WTC11 (cell line): ENCODE data around the gene HLA-F.

Experiments used
- ATF1 ChIP-seq: sonication (generic); formaldehyde crosslinking; IDR thresholded peaks from 2 replicates; pipeline ENCODE4 v1.8.1; 2023; ENCODE audit warnings: mild to moderate bottlenecking, moderate library complexity, missing genetic modification reagents
- CTCF ChIP-seq: fragments of 200-600 bp; IDR thresholded peaks from 2 replicates; pipeline ENCODE4 v1.8.0; 2022; ENCODE audit warnings: antibody characterized with exemption
- E2F4 ChIP-seq: sonication (generic); formaldehyde crosslinking; IDR thresholded peaks from 2 replicates; pipeline ENCODE4 v1.8.1; 2022; ENCODE audit warnings: low read depth, mild to moderate bottlenecking, moderate library complexity, missing genetic modification reagents, borderline replicate concordance
- ESRRA ChIP-seq: sonication (generic); formaldehyde crosslinking; IDR thresholded peaks from 2 replicates; pipeline ENCODE4 v1.8.1; 2022; ENCODE audit warnings: mild to moderate bottlenecking, missing genetic modification reagents, borderline replicate concordance
- IRF1 ChIP-seq: sonication (generic); formaldehyde crosslinking; IDR thresholded peaks from 2 replicates; pipeline ENCODE4 v1.8.0; 2023; ENCODE audit warnings: missing genetic modification reagents
- PRDM15 ChIP-seq: sonication (generic); formaldehyde crosslinking; IDR thresholded peaks from 2 replicates; pipeline ENCODE4 v1.8.0; 2022; ENCODE audit warnings: missing genetic modification reagents
- ZNF121 ChIP-seq: sonication (generic); formaldehyde crosslinking; IDR thresholded peaks from 2 replicates; pipeline ENCODE4 v1.8.0; 2023; ENCODE audit warnings: missing genetic modification reagents
- ZNF281 ChIP-seq: sonication (generic); formaldehyde crosslinking; IDR thresholded peaks from 2 replicates; pipeline ENCODE4 v1.8.0; 2023; ENCODE audit warnings: mild to moderate bottlenecking, missing genetic modification reagents
- ZNF396 ChIP-seq: fragments of 250-450 bp; sonication (Bioruptor Pico); IDR thresholded peaks from 2 replicates; pipeline ENCODE4 v1.8.0; 2021; ENCODE audit warnings: mild to moderate bottlenecking, moderate library complexity, borderline replicate concordance

GRCh38 chr6:29724937-29725869 lies 2.0 kb downstream of the HLA-F start:
- TF ChIP-seq CTCF, result no peak
- no peak for TF ChIP-seq ATF1
- no peak for TF ChIP-seq E2F4 (CRISPR knock-in tag)
- TF ChIP-seq ZNF121 (CRISPR knock-in tag), result no peak
- TF ChIP-seq ZNF396 (CRISPR knock-in tag), result no peak
- no peak for TF ChIP-seq PRDM15 (CRISPR knock-in tag)
- TF ChIP-seq ZNF281 (CRISPR knock-in tag), result no peak
- no peak for TF ChIP-seq IRF1 (CRISPR knock-in tag)
- no peak for TF ChIP-seq ESRRA (CRISPR knock-in tag)
